ENCODE results near the gene BCL11B. TPM values are rescaled to one million over a fixed set of nuclear protein-coding genes. Genes with fewer than 3 reads are reported as not detected.

BCL11B gene
- 8.9 and 14.8 TPM in 2 replicates for total RNA-seq

DNA sequence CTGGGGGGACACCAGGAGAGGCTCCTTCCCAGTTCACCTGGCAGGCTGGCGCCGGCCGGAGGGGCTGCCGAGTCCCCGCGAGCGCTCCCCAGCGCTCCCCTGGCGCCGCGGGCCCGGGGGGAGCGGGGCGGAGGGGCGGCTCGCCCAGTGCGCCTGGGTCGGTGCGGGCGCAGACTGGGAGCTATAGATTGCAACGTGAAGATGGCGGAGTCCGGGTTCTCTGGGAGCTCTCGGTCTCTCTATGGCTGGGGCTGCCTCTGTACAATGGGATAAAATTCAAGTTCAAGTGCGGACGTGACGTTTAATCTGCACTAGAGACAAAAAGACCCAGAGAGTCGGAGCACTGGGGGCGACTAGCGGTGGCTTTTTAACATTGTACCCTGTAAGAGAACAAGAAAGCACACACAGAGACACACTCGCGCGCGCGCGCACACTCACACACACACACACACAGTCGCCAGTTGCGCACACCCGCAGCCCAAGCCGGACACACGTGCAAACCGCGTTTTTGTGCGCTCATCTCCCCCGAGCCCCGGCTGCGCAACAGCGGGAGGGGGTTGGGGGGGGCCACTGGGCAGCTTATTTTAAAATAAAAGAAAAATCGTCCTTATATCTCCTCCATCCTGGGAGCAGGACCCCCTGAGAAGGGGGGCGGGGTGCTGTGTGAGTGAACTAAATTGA is at the start of gene BCL11B:
Gene BCL11B, minus strand, starts transcription at position 247 of the 681 bp plus-strand sequence. CDS start 979 bp downstream, outside the sequence.

Other genes starting within 250 kb of the BCL11B start
- 71.2 and 74.2 TPM in 2 replicates for gene SETD3, start 208.7 kb upstream of the BCL11B start, total RNA-seq
- gene CCNK, start 209.2 kb upstream of the BCL11B start, total RNA-seq = 43.1 and 73.3 TPM in 2 replicates